ENCODE measurements around the gene TRAPPC3L.
A peak's percentile ranks its signal among the peaks of the same experiment; 100 is the strongest.

The TRAPPC3L gene

DNA sequence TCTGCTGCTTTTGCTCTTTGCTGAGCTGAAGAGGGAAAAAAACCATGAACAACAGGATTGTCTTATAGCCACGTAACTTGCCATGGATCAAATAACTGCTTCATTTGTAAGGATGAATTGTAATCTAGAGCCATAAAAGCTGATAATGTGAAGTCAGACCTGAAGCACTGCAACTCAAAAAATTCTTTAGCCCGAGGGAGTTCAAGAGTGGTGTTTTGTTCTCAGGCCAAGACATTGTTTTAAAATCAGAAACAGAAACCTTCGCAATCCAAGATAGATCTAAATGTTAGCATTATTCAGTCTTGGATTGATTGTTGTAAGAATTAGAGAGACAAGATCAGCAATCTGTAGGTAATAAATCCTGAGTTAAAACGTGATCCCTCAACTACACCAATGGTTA is at the start of gene TRAPPC3L:
Gene TRAPPC3L, minus strand, starts transcription at position 34 of the 400 bp plus-strand sequence. CDS start 170 bp downstream, outside the sequence.
- DNase-seq, result no peak

GRCh38 chr6:116595247-116595646 is 49.8 kb upstream of the TRAPPC3L start:
- DNase-seq, result no peak

DNA sequence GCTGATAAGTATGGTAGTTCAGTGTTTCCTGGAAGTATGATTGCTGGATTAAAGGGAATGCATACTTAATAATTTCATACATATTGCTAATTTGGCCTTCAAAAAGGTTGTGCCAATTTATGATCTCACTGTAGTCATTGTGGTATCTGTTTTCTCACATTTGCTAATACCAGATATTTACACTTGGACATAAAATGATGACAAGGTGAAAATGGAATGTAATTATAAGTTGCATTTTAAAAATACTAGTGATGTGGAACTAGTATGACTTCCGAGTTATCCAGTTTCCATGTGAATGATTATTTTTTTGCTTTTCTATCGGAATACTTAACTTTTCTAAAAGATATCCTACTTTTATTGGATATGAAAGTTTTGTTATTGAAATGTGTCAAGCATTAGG is 41.3 kb upstream of the TRAPPC3L start:
- DNase-seq, result no peak

GRCh38 chr6:116586276-116586675 is 40.8 kb upstream of the TRAPPC3L start:
- no peak for DNase-seq

DNA sequence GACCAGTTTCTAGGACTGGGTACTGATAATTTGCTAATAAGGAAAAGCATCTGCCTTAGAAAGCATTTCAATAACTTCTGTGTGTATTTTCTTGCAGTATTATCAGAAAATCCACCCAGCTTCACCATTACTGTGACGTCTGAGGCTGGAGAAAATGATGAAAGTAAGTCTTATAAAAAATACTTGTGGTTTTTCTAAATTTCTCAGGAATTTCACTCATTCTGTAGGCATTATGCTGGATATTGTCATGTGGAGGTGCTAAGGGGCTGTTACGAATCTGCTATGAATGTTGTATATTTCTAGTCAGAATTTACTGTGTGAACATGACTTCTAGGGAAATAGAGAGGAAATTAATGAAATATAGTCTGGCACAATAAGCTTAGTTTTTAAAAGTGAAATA is 34.7 kb upstream of the TRAPPC3L start:
- no peak for DNase-seq

- DNase-seq, result no peak
Observed at GRCh38 chr6:116579143-116579542, 33.7 kb upstream of the TRAPPC3L start.

DNA sequence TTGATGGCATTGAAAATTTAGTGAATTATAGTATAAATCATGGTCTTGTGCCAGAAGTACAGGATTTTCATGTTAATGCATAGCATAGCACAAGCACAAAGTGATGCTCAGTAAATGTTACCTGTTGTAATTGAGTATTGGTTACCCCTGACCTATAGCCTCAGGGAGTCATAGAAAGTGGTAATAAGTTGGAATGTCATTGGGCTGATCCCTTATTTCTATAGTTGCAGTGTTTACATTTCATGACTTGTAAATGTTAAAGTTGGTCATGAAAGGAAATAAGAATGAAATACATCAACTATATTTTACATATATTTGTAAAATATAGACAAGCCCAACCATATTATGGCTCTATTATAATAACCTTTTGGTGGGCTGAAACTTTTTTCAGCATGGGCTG is 32.9 kb upstream of the TRAPPC3L start:
- no peak for DNase-seq

DNA sequence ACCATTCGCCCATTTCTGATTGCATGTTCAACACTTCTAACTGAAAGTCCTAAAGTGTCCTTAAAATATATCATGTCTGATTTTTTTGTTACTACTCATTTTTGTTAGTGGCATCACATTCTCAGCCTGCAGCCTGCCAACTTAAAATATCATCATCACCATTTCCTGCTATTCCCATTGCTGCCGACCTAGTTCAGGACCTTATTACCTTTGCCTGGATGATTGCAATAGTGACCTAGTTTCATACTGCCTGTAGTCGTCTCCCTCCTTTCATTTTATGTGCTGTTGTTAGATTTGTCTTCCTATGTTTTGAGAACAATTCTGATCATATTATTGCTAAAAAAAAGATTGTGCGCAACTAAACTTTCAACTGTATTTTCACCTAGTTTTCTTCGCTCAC is 32.0 kb upstream of the TRAPPC3L start:
- no peak for DNase-seq

DNA sequence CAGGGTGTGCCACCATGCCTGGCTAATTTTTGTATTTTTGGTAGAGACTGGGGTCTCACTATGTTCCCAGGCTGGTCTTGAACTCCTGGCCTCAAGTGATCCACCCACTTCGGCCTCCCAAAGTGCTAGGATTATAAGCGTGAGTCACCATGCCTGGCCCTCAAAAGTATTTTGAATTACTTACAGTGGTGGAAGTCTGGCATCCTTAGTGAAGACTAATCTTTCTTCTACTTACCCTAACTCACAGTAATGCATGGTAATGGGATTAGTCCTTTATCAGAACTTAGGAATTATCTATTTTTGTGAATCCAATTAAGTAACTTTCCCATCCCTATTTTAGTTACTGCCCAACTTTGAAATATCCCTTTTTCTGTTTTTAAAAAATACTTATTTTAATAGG is 29.7 kb upstream of the TRAPPC3L start:
- DNase-seq, result no peak

- peak; percentile 23 for DNase-seq
Observed at GRCh38 chr6:116572162-116572561, 26.7 kb upstream of the TRAPPC3L start.

DNA sequence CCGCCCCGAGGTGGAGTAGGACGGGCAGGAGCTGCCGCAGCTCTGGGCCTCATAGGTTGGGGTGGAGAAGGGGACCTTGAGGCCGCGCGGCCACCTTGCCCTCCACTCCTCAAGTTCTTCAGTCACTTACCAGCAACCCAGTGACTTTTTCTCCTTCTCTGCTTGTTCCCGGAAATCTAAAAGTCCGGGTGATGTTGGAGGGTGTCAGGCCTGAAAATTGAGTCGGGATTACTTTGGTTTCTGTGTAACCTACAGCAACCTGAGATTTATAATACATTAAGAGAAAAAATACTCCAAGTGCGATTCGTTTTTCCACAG is 26.2 kb upstream of the TRAPPC3L start:
- DNase-seq, result no peak

DNA sequence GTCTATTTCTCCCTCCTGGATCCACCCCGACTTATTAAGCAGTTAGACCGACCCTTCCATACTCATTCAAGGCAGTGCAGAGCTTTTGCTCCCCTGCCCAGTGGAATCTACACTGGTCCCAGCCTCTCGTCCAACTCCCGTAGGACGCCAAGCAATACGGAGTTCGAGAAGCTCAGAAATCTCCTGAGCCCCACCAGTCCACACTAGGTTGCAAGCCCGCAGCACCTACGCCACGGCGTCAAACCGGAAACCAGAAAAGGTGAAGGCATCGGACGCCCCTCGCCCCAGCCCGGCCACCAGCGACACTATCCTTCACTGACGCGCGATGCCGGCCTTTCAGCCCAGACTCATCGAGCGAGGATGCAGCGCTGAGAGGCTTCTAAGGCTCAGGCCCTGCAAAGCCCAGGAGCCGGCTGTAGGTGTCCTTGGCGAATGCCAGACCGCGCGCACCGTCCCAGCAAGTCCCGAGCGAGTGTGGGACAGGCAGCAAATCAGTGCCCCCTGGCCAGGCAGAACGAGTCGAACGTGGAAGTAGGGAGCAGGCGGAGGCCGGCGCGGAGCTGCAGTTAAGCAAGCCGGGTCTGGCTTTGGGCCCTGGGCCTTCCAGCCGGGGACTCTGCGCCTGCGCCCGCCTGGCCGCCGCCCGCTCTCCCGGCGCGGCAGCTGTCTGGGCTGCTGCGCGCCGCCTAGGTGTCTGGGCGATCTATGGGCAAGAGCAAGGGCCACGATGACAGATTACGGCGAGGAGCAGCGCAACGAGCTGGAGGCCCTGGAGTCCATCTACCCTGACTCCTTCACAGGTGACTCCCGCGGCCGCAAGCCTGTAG is 25.6 kb upstream of the TRAPPC3L start, which contains the start of gene RWDD1:
Gene RWDD1, plus strand, starts transcription at position 649 of the 827 bp plus-strand sequence. Its CDS starts 79 bp downstream, at position 728.
- DNase-seq, result peak; percentile 100

DNA sequence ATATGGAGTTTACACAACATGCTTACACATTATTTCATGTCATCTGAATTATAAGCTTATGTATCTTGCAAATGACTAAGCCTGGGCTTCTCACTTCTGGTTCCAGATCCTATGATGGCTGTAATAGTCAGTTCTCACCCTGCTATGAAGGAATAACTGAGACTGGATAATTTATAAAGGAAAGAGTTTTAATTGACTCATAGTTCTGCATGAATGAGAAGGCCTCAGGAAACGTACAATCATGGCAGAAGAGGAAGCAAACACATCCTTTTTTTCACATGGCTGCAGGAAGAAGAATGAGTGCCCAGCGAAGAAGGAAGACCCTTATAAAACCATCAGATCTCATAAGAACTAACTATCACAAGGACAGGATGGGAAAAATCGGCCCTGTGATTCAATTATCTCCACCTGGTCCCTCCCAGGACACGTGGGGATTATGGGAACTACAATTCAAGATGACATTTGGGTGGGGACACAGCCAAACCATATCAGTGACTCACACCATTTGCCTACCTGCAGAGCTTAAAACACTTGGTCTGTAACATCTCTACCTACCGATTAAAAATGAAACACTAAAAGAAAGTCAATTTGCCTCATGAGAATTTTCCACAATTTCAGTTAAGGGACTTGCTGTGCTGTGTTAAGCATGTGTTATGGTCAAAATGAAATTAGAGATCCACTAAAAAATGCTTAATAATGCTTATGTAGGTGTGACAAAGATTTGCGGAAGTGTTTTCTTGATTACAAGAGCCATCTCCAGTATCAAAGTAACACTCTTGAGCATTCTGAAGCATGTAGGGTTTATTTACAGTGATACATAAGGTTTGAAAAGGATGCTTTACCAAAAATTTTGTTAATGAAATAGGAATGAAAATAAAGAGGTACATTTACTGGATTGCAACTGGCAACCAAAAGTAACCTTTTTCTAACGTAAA is 23.6 kb upstream of the TRAPPC3L start:
- DNase-seq, result no peak

- no peak for DNase-seq
Observed at GRCh38 chr6:116568111-116568510, 22.6 kb upstream of the TRAPPC3L start.

- peak; percentile 51 for DNase-seq
Observed at GRCh38 chr6:116564921-116565872, 19.7 kb upstream of the TRAPPC3L start.

DNA sequence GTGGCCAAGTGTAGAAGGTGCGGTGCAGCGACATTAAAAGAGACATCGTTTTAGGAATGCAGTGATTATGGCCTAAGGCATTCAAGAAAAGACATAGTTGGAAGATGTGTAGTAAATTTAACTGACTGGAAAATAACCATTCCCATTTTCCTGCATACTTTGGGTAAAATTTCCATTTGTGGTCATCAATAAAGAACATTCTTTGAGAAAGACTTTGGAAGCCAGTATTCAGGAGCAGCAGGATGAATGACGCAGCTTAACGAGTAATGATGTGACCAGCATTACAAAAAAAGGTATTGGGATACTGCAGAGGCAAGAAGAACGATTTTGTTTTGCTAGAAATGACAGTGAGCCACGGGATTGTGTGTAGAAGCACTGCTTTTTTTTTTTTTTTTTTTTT is 18.8 kb upstream of the TRAPPC3L start:
- DNase-seq, result no peak

GRCh38 chr6:116563830-116564229 is 18.3 kb upstream of the TRAPPC3L start:
- DNase-seq, result no peak

DNA sequence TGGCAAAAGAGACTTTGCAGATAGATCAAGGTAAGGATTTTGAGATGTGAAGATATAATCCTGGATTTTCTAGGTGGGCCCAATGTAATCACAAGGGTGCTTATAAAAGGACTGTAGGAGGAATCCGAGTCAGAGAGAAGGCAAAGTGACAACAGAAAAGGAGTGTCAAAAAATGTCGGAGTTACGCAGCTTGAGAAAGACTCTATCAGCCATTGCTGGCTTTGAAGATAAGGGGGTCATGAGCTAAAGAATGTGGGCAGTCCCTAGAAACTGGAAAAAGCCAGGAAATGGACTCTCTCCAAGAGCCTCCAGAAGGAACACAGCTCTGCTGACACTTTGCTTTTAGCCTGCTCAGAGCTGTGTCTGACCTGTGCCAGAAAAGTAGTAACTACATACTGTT is 17.1 kb upstream of the TRAPPC3L start:
- DNase-seq, result no peak

GRCh38 chr6:116562019-116562403 is 16.5 kb upstream of the TRAPPC3L start:
- no peak for DNase-seq

GRCh38 chr6:116561377-116562018 is 16.0 kb upstream of the TRAPPC3L start:
- peak; percentile 82 for DNase-seq

GRCh38 chr6:116560130-116560529 is 14.6 kb upstream of the TRAPPC3L start:
- DNase-seq, result no peak

- DNase-seq, result peak; percentile 20
Observed at GRCh38 chr6:116557893-116558292, 12.4 kb upstream of the TRAPPC3L start.

All from right hindlimb (tissue), 1 donor.